Measurements from ENCODE around the gene SCAF4. TPM values are rescaled to one million over a fixed set of nuclear protein-coding genes. Genes with fewer than 3 reads are reported as not detected.

Gene SCAF4
- total and polyA plus RNA-seq, 10 of the 15 experiments (the other 5 are each of a cell fraction or from before 2014, with no cell fraction given), result 4.3 to 49.3 (median 16.0) TPM

DNA sequence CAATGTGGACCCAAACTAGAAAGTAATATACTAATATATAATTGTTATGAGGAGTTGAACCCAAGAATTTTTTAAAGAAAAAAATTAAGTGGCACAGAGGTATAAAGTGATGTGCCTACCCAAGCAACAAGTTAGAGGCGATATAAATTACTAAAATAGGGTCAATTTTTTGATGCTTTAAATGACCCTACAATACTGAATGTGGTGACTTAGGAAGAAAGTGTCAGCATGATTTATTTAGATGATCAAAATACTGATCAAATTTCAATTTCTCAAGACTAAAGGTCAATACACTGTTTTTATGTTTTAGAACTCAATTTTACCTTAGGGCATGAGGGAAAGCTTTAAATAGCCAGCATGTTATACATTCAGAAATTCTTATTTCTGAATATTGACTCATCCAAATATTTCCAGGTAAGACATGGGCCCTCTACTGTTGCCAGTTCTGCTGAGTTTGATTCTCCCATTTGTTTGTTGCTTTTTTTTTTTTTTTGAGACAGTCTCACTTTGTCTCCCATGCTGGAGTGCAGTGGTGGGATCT, 20.1 kb downstream of the SCAF4 start (continued):
- TF ChIP-seq, protein P1, sequence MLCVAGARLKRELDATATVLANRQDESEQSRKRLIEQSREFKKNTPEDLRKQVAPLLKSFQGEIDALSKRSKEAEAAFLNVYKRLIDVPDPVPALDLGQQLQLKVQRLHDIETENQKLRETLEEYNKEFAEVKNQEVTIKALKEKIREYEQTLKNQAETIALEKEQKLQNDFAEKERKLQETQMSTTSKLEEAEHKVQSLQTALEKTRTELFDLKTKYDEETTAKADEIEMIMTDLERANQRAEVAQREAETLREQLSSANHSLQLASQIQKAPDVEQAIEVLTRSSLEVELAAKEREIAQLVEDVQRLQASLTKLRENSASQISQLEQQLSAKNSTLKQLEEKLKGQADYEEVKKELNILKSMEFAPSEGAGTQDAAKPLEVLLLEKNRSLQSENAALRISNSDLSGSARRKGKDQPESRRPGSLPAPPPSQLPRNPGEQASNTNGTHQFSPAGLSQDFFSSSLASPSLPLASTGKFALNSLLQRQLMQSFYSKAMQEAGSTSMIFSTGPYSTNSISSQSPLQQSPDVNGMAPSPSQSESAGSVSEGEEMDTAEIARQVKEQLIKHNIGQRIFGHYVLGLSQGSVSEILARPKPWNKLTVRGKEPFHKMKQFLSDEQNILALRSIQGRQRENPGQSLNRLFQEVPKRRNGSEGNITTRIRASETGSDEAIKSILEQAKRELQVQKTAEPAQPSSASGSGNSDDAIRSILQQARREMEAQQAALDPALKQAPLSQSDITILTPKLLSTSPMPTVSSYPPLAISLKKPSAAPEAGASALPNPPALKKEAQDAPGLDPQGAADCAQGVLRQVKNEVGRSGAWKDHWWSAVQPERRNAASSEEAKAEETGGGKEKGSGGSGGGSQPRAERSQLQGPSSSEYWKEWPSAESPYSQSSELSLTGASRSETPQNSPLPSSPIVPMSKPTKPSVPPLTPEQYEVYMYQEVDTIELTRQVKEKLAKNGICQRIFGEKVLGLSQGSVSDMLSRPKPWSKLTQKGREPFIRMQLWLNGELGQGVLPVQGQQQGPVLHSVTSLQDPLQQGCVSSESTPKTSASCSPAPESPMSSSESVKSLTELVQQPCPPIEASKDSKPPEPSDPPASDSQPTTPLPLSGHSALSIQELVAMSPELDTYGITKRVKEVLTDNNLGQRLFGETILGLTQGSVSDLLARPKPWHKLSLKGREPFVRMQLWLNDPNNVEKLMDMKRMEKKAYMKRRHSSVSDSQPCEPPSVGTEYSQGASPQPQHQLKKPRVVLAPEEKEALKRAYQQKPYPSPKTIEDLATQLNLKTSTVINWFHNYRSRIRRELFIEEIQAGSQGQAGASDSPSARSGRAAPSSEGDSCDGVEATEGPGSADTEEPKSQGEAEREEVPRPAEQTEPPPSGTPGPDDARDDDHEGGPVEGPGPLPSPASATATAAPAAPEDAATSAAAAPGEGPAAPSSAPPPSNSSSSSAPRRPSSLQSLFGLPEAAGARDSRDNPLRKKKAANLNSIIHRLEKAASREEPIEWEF (IDR thresholded peaks at IDR 0.05; ENCODE audit: insufficient replicate concordance, low read depth, low read length), result no peak
- TF ChIP-seq RBBP5 (conservative IDR thresholded peaks at IDR 0.05), result no peak

DNA sequence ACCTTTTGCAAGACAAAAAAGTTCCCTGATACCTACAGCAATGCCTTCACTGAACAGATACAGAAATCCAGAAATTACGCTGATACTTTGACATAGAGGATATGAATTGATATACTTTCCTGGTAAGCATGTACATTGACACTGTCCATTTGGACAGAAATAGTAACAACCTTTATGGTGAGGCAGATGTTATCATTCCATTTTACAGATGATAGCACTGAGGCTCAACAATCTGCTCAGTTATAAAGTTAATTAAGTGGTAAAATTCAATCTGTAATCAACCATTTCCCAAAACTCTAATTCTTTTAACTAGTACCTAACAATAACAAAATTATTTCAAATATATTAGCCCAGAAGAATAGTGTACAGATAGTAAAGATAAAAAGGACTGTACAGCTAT, 20.6 kb downstream of the SCAF4 start:
- H3K27me3 ChIP-seq (replicated peaks in 1 of 2; ENCODE audit: control insufficient read depth in 2 of 2, insufficient read depth in 2 of 2, low read length in 1 of 2), result no peaks in the 10 kb centered on the region
- DNase-seq (ENCODE audit: low read depth, low spot score), result no peak
- no peak overlapping the region for H2AFZ ChIP-seq (ENCODE audit: control insufficient read depth, low read depth, low read length)
- in situ Hi-C loops (cut with MboI), result no loop called here
- no TSS peak for BruUV-seq (replicated peaks)
- no peak overlapping the region for H3K4me3 ChIP-seq
- FAIRE-seq, result no peak
- H3K9ac ChIP-seq (ENCODE audit: control insufficient read depth, insufficient read depth, low read length), result no peak overlapping the region
- no peaks in the 10 kb centered on the region for H3K36me3 ChIP-seq (ENCODE audit: control insufficient read depth in 2 of 2, insufficient read depth in 2 of 2, low read length in 1 of 2)
- intact Hi-C loops (cut with micrococcal nuclease; ENCODE audit: unreplicated experiment), result no loop called here
- no peak overlapping the region for H3K27ac ChIP-seq (ENCODE audit: control insufficient read depth, insufficient read depth)
- H4K20me1 ChIP-seq (ENCODE audit: control insufficient read depth, insufficient read depth), result no peaks in the 10 kb centered on the region; the same call in 1 of the 2 replicates
- no peak for ATAC-seq
- ChIA-PET POLR2A (interaction anchor here (0.7 to 1.0 kb wide), 3 partner anchors 15 to 48 kb away, joined by 3 read pairs; no protein-coding TSS in a partner anchor), RAD21 (ENCODE audit: unreplicated experiment) (no interaction called here), SMC1A (ENCODE audit: uncharacterized antibody, unreplicated experiment) (interaction anchor here (0.6 kb wide), 1 partner anchor 13 kb away, joined by 4 read pairs; no protein-coding TSS in a partner anchor), CTCF (no interaction called here)
- TF ChIP-seq EP300 (IDR thresholded peaks at IDR 0.05; ENCODE audit: borderline replicate concordance in 1 of 2, control insufficient read depth in 1 of 2, low read depth in 2 of 2, low read length in 2 of 2) (no peak), YBX1 (IDR thresholded peaks at IDR 0.05) (no peak)
- H3K4me1 ChIP-seq (ENCODE audit: control insufficient read depth, insufficient read depth, low read length), result peaks cover 2% of the 10 kb centered on the region
- no peaks in the 10 kb centered on the region for H3K9me3 ChIP-seq (replicated peaks; ENCODE audit: control insufficient read depth, insufficient read depth, low read length)
- H3K79me2 ChIP-seq (ENCODE audit: control insufficient read depth, insufficient read depth, low read length), result peaks cover 85% of the 10 kb centered on the region
- 100% methylated on average over 1 of the region's 1 CpG for WGBS (ENCODE audit: insufficient coverage, insufficient replicate concordance, low lambda C conversion rate, missing lambda C conversion rate)
- no peak overlapping the region for H3K4me2 ChIP-seq (ENCODE audit: control insufficient read depth, insufficient read depth)
